SK-N-SH (cell line): Measurements from ENCODE around the gene DNAJC9.

ENCODE experiments used
- EP300 ChIP-seq, 2 experiments: IDR thresholded peaks; 2 replicates each; pipeline versions ENCODE4 v1.4.0 to v1.6.1; 2012; ENCODE audit warnings: borderline replicate concordance in 1 of 2, low read depth in 1 of 2, low read length in 1 of 2
- FOXJ3 ChIP-seq: sonication (generic); formaldehyde crosslinking; IDR thresholded peaks from 2 replicates; pipeline ENCODE4 v1.5.1; 2020; ENCODE audit warnings: mild to moderate bottlenecking, missing genetic modification reagents
- GABPA ChIP-seq: IDR thresholded peaks from 2 replicates; pipeline ENCODE4 v1.4.0; 2012; ENCODE audit warnings: low read depth, mild to moderate bottlenecking
- RAD21 ChIP-seq: IDR thresholded peaks from 2 replicates; pipeline ENCODE4 v1.6.1; 2012; ENCODE audit warnings: mild to moderate bottlenecking, low read length
- RCOR1 ChIP-seq: fragments of 150-350 bp; IDR thresholded peaks from 2 replicates; pipeline ENCODE4 v1.6.1; 2017; ENCODE audit warnings: antibody characterized with exemption, low read length
- RFX5 ChIP-seq: IDR thresholded peaks from 2 replicates; pipeline ENCODE4 v1.6.1; 2012; ENCODE audit warnings: mild to moderate bottlenecking, improper control_type of control experiment, low read length
- TAF1 ChIP-seq: IDR thresholded peaks from 2 replicates; pipeline ENCODE4 v1.6.1; 2012; ENCODE audit warnings: low read depth, mild to moderate bottlenecking, low read length, moderate library complexity, borderline replicate concordance
- YY1 ChIP-seq: IDR thresholded peaks from 2 replicates; pipeline ENCODE4 v1.4.0; 2012; ENCODE audit warnings: low read depth, mild to moderate bottlenecking
- TF ChIP-seq, protein P1 (sequence below): IDR thresholded peaks from 2 replicates; pipeline ENCODE4 v1.4.0; 2012; ENCODE audit warnings: low read depth, borderline replicate concordance
- TF ChIP-seq, protein P2 (sequence below): fragments of 200-600 bp; sonication (generic); IDR thresholded peaks from 2 replicates; pipeline ENCODE4 v1.6.1; 2017; ENCODE audit warnings: antibody characterized with exemption, mild to moderate bottlenecking, moderate library complexity
- TF ChIP-seq, protein P3 (sequence below): fragments of 150-350 bp; IDR thresholded peaks from 2 replicates; pipeline ENCODE4 v1.6.1; 2017; ENCODE audit warnings: antibody characterized with exemption, low read length, low read depth, borderline replicate concordance

DNA sequence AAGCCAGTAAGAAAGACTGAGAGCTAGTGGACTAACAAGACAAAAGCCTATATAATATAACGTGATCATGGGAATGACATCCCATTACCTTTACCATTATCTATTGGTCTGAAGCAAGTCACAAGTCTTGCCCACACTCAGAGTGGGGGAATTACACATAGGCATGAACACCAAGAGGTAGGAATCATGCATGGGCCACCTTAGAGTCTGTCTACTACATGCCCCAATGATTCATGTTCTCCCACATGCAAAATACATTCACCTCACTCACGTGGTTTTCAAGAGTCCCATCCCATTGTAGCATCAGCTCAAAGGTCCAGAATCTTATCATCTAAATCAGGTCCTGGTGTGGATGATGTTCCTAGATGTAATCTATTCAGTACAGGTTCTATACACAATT, 29.4 kb downstream of the DNAJC9 start:
- TF ChIP-seq RAD21, result no peak
- no peak for TF ChIP-seq FOXJ3 (CRISPR knock-in tag)
- TF ChIP-seq RCOR1, result no peak
- no peak for TF ChIP-seq EP300 (IDR thresholded peaks at IDR 0.05; ENCODE audit: borderline replicate concordance in 1 of 2, low read depth in 1 of 2, low read length in 1 of 2)
- no peak for TF ChIP-seq GABPA
- TF ChIP-seq, protein P1, sequence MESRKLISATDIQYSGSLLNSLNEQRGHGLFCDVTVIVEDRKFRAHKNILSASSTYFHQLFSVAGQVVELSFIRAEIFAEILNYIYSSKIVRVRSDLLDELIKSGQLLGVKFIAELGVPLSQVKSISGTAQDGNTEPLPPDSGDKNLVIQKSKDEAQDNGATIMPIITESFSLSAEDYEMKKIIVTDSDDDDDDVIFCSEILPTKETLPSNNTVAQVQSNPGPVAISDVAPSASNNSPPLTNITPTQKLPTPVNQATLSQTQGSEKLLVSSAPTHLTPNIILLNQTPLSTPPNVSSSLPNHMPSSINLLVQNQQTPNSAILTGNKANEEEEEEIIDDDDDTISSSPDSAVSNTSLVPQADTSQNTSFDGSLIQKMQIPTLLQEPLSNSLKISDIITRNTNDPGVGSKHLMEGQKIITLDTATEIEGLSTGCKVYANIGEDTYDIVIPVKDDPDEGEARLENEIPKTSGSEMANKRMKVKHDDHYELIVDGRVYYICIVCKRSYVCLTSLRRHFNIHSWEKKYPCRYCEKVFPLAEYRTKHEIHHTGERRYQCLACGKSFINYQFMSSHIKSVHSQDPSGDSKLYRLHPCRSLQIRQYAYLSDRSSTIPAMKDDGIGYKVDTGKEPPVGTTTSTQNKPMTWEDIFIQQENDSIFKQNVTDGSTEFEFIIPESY, result no peak
- TF ChIP-seq, protein P2, sequence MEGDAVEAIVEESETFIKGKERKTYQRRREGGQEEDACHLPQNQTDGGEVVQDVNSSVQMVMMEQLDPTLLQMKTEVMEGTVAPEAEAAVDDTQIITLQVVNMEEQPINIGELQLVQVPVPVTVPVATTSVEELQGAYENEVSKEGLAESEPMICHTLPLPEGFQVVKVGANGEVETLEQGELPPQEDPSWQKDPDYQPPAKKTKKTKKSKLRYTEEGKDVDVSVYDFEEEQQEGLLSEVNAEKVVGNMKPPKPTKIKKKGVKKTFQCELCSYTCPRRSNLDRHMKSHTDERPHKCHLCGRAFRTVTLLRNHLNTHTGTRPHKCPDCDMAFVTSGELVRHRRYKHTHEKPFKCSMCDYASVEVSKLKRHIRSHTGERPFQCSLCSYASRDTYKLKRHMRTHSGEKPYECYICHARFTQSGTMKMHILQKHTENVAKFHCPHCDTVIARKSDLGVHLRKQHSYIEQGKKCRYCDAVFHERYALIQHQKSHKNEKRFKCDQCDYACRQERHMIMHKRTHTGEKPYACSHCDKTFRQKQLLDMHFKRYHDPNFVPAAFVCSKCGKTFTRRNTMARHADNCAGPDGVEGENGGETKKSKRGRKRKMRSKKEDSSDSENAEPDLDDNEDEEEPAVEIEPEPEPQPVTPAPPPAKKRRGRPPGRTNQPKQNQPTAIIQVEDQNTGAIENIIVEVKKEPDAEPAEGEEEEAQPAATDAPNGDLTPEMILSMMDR, result no peak
- no peak for TF ChIP-seq RFX5
- TF ChIP-seq, protein P3, sequence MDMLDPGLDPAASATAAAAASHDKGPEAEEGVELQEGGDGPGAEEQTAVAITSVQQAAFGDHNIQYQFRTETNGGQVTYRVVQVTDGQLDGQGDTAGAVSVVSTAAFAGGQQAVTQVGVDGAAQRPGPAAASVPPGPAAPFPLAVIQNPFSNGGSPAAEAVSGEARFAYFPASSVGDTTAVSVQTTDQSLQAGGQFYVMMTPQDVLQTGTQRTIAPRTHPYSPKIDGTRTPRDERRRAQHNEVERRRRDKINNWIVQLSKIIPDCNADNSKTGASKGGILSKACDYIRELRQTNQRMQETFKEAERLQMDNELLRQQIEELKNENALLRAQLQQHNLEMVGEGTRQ, result no peak
- TF ChIP-seq YY1, result no peak
- no peak for TF ChIP-seq TAF1
